Natural killer cell treated with Interleukin-12 subunit alpha and Interleukin-12 subunit beta and Interleukin-15 and Interleukin-18, amount 100 ng/mL, for 72 hours (primary cell): Measurements from ENCODE around the gene PPM1L. TPM values are rescaled to one million over a fixed set of nuclear protein-coding genes. Genes with fewer than 3 reads are reported as not detected.

Source experiments
- ATAC-seq, 2 donors: fragments of 150-1000 bp; cut with Tn5 transposase in 1 of 2; sonication (Bioruptor Pico), chemical (Tn5 transposase) in 1 of 2; 2 replicates each; pipeline ENCODE4 v1.10.0; 2021
- DNase-seq: peaks from one replicate; pipeline ENCODE4 v3.0.0; 2022; ENCODE audit warnings: low spot score
- H3K27ac Mint-ChIP-seq, 2 donors: 1 replicate in 1 of 2; 2 replicates in 1 of 2; pipeline ENCODE4 v1.8.0; 2022; ENCODE audit warnings: mixed read lengths in 2 of 2, mild to moderate bottlenecking in 1 of 2, moderate library complexity in 1 of 2
- H3K27me3 Mint-ChIP-seq, 2 donors: 1 replicate in 1 of 2; 2 replicates in 1 of 2; pipeline ENCODE4 v1.8.0; 2022; ENCODE audit warnings: mixed read lengths in 2 of 2
- H3K36me3 Mint-ChIP-seq: one replicate; pipeline ENCODE4 v1.8.0; 2022; ENCODE audit warnings: mixed read lengths
- H3K4me1 Mint-ChIP-seq, 2 donors: 1 replicate in 1 of 2; 2 replicates in 1 of 2; pipeline ENCODE4 v1.8.0; 2022; ENCODE audit warnings: low read depth in 2 of 2, mixed read lengths in 2 of 2, mild to moderate bottlenecking in 1 of 2
- H3K4me3 Mint-ChIP-seq: one replicate; pipeline ENCODE4 v1.8.0; 2022; ENCODE audit warnings: mixed read lengths
- H3K9me3 Mint-ChIP-seq: 2 replicates; pipeline ENCODE4 v1.8.0; 2022; ENCODE audit warnings: mixed read lengths
- total RNA-seq, 2 donors: library from RNA; stranded (reverse); gene quantifications; one replicate each; pipeline ENCODE4 v1.2.3, GENCODE V29; 2022

Gene PPM1L
- total RNA-seq, 2 donors from 2014 or later: 14.9 to 15.2 TPM

DNA sequence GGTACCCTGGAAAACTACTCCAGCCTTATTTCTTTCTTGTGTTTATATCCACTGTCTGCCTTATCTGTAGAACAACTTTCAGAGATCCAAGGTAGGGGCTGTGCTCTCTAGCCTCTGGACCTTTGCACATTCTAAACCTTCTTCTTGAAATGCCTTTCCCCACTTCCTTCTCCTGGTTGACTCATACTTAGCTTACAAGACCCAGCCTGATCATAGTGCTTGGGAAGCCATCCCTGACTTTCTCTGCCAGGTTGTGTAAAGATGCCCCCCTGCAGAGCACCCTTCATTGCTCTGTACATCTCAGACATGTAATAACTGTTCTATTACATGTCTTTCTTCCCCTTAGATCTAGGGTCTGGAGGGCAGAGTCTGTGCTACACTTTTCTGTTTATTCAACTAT is 50.1 kb downstream of the PPM1L start:
- Mint-ChIP-seq H3K4me1 (peaks cover 31 to 33% of the 10 kb centered on the region in 2 donors), H3K9me3 (no peaks in the 10 kb centered on the region)

DNA sequence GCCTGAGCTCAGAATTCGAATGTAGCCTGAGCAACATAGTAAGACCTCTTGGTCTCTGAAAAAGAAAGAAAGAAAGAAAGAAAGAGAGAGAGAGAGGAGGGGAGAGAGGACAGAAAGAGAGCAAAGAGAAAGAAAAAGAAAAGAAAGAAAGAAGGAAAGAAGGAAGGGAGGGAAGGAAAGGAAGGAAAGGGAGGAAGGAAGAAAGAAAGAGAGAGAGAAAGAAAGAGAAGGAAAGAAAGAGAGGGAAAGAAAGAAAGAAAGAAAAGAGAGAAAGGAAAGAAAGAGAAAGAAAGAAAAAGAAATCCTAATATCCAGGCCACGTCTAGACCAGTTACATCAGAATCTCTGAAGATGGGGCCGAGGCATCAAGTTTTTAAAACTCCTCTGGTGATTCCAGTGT is 50.7 kb downstream of the PPM1L start:
- H3K36me3 Mint-ChIP-seq: no peaks in the 10 kb centered on the region
- no peaks in the 10 kb centered on the region for H3K27me3 Mint-ChIP-seq
- DNase-seq (no peak), ATAC-seq (no peak)
- H3K9me3 Mint-ChIP-seq: no peaks in the 10 kb centered on the region
- peaks cover 29 to 33% of the 10 kb centered on the region in 2 donors for H3K4me1 Mint-ChIP-seq
- no peak overlapping the region for H3K4me3 Mint-ChIP-seq
- H3K27ac Mint-ChIP-seq: peak overlapping the region in 1 of 2 donors; percentile 4

More for the DNA sequence above, 50.1 kb downstream of the PPM1L start:
- H3K36me3 Mint-ChIP-seq: no peaks in the 10 kb centered on the region
- H3K4me3 Mint-ChIP-seq: no peak overlapping the region
- DNase-seq (no peak), ATAC-seq (no peak)
- H3K27me3 Mint-ChIP-seq: no peaks in the 10 kb centered on the region
- H3K27ac Mint-ChIP-seq: peak overlapping the region in 1 of 2 donors; percentile 4

DNA sequence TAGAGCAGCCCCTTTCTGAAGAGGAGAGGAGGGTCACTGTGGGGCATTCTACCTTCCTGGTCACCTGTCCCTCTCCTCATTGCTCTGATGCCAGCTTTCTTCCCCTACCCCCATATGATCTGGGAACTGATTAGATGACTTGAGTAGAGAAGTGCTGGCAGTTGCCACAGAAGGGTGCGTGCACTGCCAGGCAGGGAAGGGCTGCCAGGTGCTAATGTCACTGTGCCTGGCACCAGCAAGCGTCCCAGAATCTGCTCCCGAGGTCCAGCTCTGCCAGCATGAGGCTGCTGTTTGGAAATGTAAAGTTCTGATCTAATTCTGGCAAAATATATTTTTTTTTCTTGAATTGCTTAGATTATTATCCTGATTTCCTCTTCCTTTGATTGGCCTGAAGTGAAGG is 52.8 kb downstream of the PPM1L start:
- Mint-ChIP-seq H3K27ac (no peak overlapping the region), H3K4me1 (peaks cover 23 to 27% of the 10 kb centered on the region in 2 donors), H3K27me3 (no peaks in the 10 kb centered on the region), H3K36me3 (no peaks in the 10 kb centered on the region), H3K4me3 (no peak overlapping the region), H3K9me3 (no peaks in the 10 kb centered on the region)
- DNase-seq: no peak
- no peak for ATAC-seq

DNA sequence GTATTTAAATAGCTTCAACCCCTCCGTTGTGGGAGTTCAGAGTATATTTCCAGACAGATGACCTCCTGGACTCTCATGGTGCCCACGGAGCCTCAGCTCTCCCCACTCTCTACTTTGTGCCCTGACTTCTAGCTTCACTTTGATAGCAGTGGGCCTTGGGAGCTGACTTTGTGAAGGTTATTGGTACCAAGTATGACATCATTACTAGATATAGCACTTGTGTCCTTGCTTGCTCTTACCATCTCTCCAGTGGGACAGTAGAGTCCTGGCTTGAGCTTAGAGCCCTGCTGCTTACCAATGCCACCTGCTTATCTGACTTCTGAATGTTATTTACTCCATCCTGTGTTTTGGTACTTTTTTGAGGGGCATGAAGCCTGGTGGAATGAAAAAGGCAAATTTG is 53.4 kb downstream of the PPM1L start:
- Mint-ChIP-seq H3K4me3 (no peak overlapping the region), H3K9me3 (no peaks in the 10 kb centered on the region), H3K4me1 (peaks cover 23 to 27% of the 10 kb centered on the region in 2 donors), H3K36me3 (no peaks in the 10 kb centered on the region), H3K27me3 (no peaks in the 10 kb centered on the region), H3K27ac (no peak overlapping the region)
- DNase-seq: no peak
- ATAC-seq: no peak

DNA sequence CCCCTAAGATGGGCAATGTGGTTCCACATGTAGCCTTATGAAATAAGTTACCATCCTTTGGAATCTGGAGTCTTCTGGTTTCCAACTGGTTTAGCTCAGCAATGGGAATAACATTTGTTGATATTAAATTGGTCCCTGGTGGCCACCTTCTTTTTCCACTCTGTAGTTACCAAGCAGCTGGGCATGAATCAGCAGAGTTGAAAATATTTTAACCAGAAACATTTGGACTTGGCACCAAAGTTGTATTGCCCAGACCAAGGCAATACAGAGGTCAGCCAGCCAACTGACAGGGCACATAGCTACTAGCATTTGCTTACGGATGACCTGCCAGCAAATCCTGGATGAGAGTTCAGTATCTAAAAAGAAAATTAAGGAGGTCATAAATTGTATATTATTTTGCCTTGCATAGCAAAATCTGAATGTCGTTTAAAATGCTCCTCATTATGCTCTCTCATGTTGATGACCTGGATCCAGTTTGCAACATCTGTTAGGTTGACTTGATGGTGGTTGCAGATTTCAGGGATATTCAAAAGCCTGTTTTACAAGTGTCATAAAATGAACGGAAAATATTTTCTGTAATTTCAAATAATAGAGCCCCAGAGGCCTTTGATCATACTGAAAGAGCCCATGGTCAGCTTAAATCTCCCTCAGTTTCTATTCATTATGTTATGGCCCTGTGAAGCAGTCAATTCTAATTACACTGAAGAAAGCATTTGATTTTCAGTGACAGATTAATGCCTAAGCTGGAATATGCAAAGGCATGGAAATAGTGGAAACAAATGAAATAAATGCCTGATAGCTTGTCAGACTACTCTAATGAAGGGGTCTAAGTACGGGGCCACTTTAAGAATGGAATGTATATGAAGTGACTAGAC is 54.6 kb downstream of the PPM1L start:
- no peaks in the 10 kb centered on the region for H3K36me3 Mint-ChIP-seq
- H3K4me3 Mint-ChIP-seq: no peak overlapping the region
- H3K4me1 Mint-ChIP-seq: peaks cover 20 to 23% of the 10 kb centered on the region in 2 donors
- no peaks in the 10 kb centered on the region for H3K27me3 Mint-ChIP-seq
- no peak overlapping the region for H3K27ac Mint-ChIP-seq
- no peak for ATAC-seq
- DNase-seq: no peak
- no peaks in the 10 kb centered on the region for H3K9me3 Mint-ChIP-seq

- no peak overlapping the region for H3K27ac Mint-ChIP-seq
- H3K27me3 Mint-ChIP-seq: no peaks in the 10 kb centered on the region
- ATAC-seq: no peak
- peaks cover 16 to 19% of the 10 kb centered on the region in 2 donors for H3K4me1 Mint-ChIP-seq
- H3K36me3 Mint-ChIP-seq: no peaks in the 10 kb centered on the region
- no peak overlapping the region for H3K4me3 Mint-ChIP-seq
- no peak for DNase-seq
- no peaks in the 10 kb centered on the region for H3K9me3 Mint-ChIP-seq
Observed at GRCh38 chr3:160811237-160811548, 55.2 kb downstream of the PPM1L start.

- H3K4me1 Mint-ChIP-seq: peaks cover 19 to 22% of the 10 kb centered on the region in 2 donors
- peak overlapping the region; percentile 32 for H3K4me3 Mint-ChIP-seq
- ATAC-seq (peak in 1 of 2 donors; percentile 83), DNase-seq (no peak)
- H3K36me3 Mint-ChIP-seq: peaks cover 4% of the 10 kb centered on the region
- peaks cover 4% of the 10 kb centered on the region for H3K9me3 Mint-ChIP-seq
- peak overlapping the region in 1 of 2 donors; percentile 3 for H3K27ac Mint-ChIP-seq
- H3K27me3 Mint-ChIP-seq: no peaks in the 10 kb centered on the region
Observed at GRCh38 chr3:160812304-160812703, 56.3 kb downstream of the PPM1L start.

DNA sequence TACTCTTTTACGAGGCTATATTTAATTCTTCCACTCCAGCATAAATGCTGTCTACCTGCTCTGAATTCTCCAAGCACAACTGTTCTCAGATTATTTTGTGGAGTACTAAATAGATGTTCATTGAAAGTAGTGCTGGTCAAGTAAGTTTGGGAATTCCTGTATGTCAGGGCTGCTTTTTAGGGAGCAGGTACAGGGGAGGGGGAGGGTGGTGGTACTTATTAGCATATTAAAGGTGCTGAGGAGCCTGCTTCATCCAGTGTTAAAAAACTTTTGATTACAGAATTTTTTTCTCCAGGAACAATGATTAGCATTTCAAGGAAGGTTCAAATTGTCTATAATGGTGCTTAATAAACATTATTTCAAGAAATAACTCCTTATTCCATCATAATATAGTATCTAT is 59.2 kb downstream of the PPM1L start:
- H3K27ac Mint-ChIP-seq: no peak overlapping the region
- H3K9me3 Mint-ChIP-seq: peaks cover 4% of the 10 kb centered on the region
- no peak for ATAC-seq
- no peaks in the 10 kb centered on the region for H3K27me3 Mint-ChIP-seq
- no peak for DNase-seq
- H3K4me3 Mint-ChIP-seq: no peak overlapping the region
- H3K4me1 Mint-ChIP-seq: peaks cover 14 to 31% of the 10 kb centered on the region in 2 donors
- H3K36me3 Mint-ChIP-seq: peaks cover 4% of the 10 kb centered on the region

- Mint-ChIP-seq H3K27ac (no peak overlapping the region), H3K4me1 (peaks cover 9 to 17% of the 10 kb centered on the region in 2 donors), H3K36me3 (peaks cover 4% of the 10 kb centered on the region), H3K9me3 (peaks cover 4% of the 10 kb centered on the region), H3K27me3 (no peaks in the 10 kb centered on the region), H3K4me3 (no peak overlapping the region)
- no peak for DNase-seq
- ATAC-seq: no peak
Observed at GRCh38 chr3:160820022-160820421, 64.0 kb downstream of the PPM1L start.

GRCh38 chr3:160820430-160820829 is 64.4 kb downstream of the PPM1L start:
- ATAC-seq: no peak

DNA sequence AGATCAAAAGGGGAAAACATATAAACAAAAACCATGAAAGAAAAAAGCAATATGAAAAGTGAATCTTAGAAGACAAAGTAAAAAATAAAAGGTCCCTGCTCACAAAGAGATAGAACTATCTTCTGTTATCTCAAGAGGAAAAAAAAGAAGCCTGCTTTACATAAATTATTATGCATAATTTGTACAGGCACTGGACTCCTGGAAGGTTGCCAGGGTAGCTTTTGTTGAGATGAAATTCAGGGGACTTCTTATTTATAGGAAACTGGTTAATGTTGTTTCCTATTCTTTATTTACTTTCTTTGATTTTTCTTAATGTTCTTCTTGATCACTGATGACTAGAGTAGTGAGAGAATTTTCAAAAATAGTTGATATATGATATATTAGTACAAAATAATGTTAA is 66.9 kb downstream of the PPM1L start:
- no peak for ATAC-seq
- no peak for DNase-seq
- Mint-ChIP-seq H3K27ac (no peak overlapping the region), H3K9me3 (no peaks in the 10 kb centered on the region), H3K4me3 (no peak overlapping the region), H3K4me1 (peaks cover 12 to 16% of the 10 kb centered on the region in 2 donors), H3K36me3 (no peaks in the 10 kb centered on the region), H3K27me3 (no peaks in the 10 kb centered on the region)

More at GRCh38 chr3:160820430-160820829, 64.4 kb downstream of the PPM1L start:
- Mint-ChIP-seq H3K4me3 (no peak overlapping the region), H3K27ac (no peak overlapping the region), H3K9me3 (peaks cover 4% of the 10 kb centered on the region), H3K4me1 (peaks cover 10 to 19% of the 10 kb centered on the region in 2 donors), H3K36me3 (peaks cover 4% of the 10 kb centered on the region), H3K27me3 (no peaks in the 10 kb centered on the region)
- no peak for DNase-seq

- Mint-ChIP-seq H3K4me1 (peaks cover 23 to 28% of the 10 kb centered on the region in 2 donors), H3K9me3 (no peaks in the 10 kb centered on the region), H3K36me3 (no peaks in the 10 kb centered on the region), H3K4me3 (no peak overlapping the region), H3K27ac (no peak overlapping the region), H3K27me3 (no peaks in the 10 kb centered on the region)
- DNase-seq (no peak), ATAC-seq (no peak)
Observed at GRCh38 chr3:160825311-160825800, 69.3 kb downstream of the PPM1L start.

GRCh38 chr3:160826408-160826807 is 70.4 kb downstream of the PPM1L start:
- Mint-ChIP-seq H3K9me3 (no peaks in the 10 kb centered on the region), H3K4me3 (no peak overlapping the region), H3K27ac (no peak overlapping the region), H3K4me1 (peaks cover 23 to 28% of the 10 kb centered on the region in 2 donors), H3K36me3 (no peaks in the 10 kb centered on the region), H3K27me3 (no peaks in the 10 kb centered on the region)
- DNase-seq (no peak), ATAC-seq (no peak)

DNA sequence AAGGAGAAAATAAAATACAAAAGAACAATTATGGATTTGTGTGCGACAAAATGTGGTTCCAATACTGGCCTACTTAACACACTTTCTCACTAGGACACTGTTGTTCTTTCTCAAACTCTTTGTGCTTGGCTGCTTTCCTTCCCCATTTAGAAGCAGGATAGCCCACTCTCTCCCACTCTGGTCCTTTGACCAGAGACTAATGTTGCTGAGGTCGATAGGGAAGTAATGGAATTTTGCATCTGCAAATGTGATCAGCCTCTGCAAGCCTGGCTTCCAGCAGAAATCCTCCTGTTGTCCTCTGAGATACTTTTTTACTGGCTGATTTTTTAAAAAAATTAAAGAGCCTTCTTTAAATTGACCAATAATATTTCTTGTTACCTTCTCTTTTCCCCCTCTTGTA is 71.0 kb downstream of the PPM1L start:
- H3K9me3 Mint-ChIP-seq: no peaks in the 10 kb centered on the region
- H3K27ac Mint-ChIP-seq: no peak overlapping the region
- ATAC-seq: no peak
- H3K4me3 Mint-ChIP-seq: no peak overlapping the region
- H3K36me3 Mint-ChIP-seq: no peaks in the 10 kb centered on the region
- no peaks in the 10 kb centered on the region for H3K27me3 Mint-ChIP-seq
- no peak for DNase-seq
- peaks cover 25 to 31% of the 10 kb centered on the region in 2 donors for H3K4me1 Mint-ChIP-seq
